K562 (cell line): Measurements from ENCODE around the gene ISLR2.

Source experiments
- BRF1 ChIP-seq: IDR thresholded peaks from 3 replicates; pipeline ENCODE4 v1.6.1; 2011; ENCODE audit warnings: borderline replicate concordance, mild to moderate bottlenecking; ENCODE audit not compliant: insufficient read length; ENCODE audit errors: extremely low read depth
- CBX2 ChIP-seq: fragments of 200-600 bp; sonication (generic); IDR thresholded peaks from one replicate; pipeline ENCODE4 v1.6.1; 2012; ENCODE audit warnings: mild to moderate bottlenecking, low read length, inconsistent platforms; ENCODE audit not compliant: insufficient read depth, poor library complexity, severe bottlenecking
- GABPB1 ChIP-seq: sonication (generic); formaldehyde crosslinking; IDR thresholded peaks from 2 replicates; pipeline ENCODE4 v1.8.0; 2022; ENCODE audit warnings: mild to moderate bottlenecking, missing genetic modification reagents
- MCM3 ChIP-seq: fragments of 450-650 bp; IDR thresholded peaks from 2 replicates; pipeline ENCODE4 v1.6.1; 2016
- NR2C1 ChIP-seq, 2 experiments: fragments of 450-650 bp; IDR thresholded peaks; 2 replicates each; pipeline ENCODE4 v1.6.1; 2017; ENCODE audit warnings: mild to moderate bottlenecking in 2 of 2, antibody characterized with exemption in 1 of 2, inconsistent platforms in 1 of 2, missing compliant biosample characterization in 1 of 2, missing genetic modification characterization in 1 of 2
- POLR2AphosphoS5 ChIP-seq: IDR thresholded peaks from 2 replicates; pipeline ENCODE4 v1.6.1; 2011; ENCODE audit warnings: mild to moderate bottlenecking, low read depth, low read length, moderate library complexity; ENCODE audit not compliant: control insufficient read depth, insufficient read depth
- TF ChIP-seq, protein P1 (sequence below): fragments of 450-650 bp; IDR thresholded peaks from 2 replicates; pipeline ENCODE4 v1.6.1; 2017; ENCODE audit warnings: mild to moderate bottlenecking, moderate library complexity

- TF ChIP-seq MCM3 (no peak), POLR2AphosphoS5 (no peak), BRF1 (no peak), CBX2 (no peak), GABPB1 (CRISPR knock-in tag) (no peak), NR2C1 (IDR thresholded peaks at IDR 0.05) (no peak), NR2C1 (tag; IDR thresholded peaks at IDR 0.05) (no peak)
- TF ChIP-seq, protein P1, sequence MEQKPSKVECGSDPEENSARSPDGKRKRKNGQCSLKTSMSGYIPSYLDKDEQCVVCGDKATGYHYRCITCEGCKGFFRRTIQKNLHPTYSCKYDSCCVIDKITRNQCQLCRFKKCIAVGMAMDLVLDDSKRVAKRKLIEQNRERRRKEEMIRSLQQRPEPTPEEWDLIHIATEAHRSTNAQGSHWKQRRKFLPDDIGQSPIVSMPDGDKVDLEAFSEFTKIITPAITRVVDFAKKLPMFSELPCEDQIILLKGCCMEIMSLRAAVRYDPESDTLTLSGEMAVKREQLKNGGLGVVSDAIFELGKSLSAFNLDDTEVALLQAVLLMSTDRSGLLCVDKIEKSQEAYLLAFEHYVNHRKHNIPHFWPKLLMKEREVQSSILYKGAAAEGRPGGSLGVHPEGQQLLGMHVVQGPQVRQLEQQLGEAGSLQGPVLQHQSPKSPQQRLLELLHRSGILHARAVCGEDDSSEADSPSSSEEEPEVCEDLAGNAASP = no peak
Measured at GRCh38 chr15:74127255-74127953, 3.0 kb upstream of the ISLR2 start.
